ENCODE data around the gene TACR1. TPM values are rescaled to one million over a fixed set of nuclear protein-coding genes. Genes with fewer than 3 reads are reported as not detected.

The TACR1 gene
- total RNA-seq (2022; extraction: Qiagen RNA extraction): 0.04 to 0.14 TPM (median 0.08 TPM) in 4 of 5 replicates, not detected in the other

GRCh38 chr2:75199428-75200011 lies at the start of gene TACR1:
TACR1 (minus strand) TSS chr2:75199520; CDS start chr2:75198934, 586 bp downstream.

Other genes with a start within 250 kb of the TACR1 start
- 113 to 143 TPM (median 126 TPM) in 5 replicates for gene POLE4, start 240.9 kb downstream of the TACR1 start, total RNA-seq (2022; extraction: Qiagen RNA extraction)

Data from A549 treated with dexamethasone at 1 μM for 4 hours (cell line).